Lower lobe of right lung (tissue), 2 donors: Measurements from ENCODE around the gene PHACTR2. TPM values are rescaled to one million over a fixed set of nuclear protein-coding genes. Genes with fewer than 3 reads are reported as not detected.

Experiments
- ATAC-seq, 2 donors: fragments of 200-7000 bp; cut with Tn5 transposase; one replicate each; pipeline ENCODE4 v1.9.1; 2020 to 2022; ENCODE audit warnings: mild to moderate bottlenecking in 2 of 2, moderate library complexity in 2 of 2
- DNase-seq: peaks from one replicate; pipeline ENCODE4 v3.0.0-alpha.2; 2020
- H3K27ac ChIP-seq: fragments of 200-600 bp; one replicate; pipeline ENCODE4 v1.8.0; 2022
- H3K27me3 ChIP-seq: fragments of 200-600 bp; one replicate; pipeline ENCODE4 v1.8.0; 2022; ENCODE audit warnings: low read depth
- H3K36me3 ChIP-seq: fragments of 200-600 bp; one replicate; pipeline ENCODE4 v1.8.0; 2022; ENCODE audit warnings: mild to moderate bottlenecking
- H3K4me1 ChIP-seq: fragments of 200-600 bp; one replicate; pipeline ENCODE4 v1.8.0; 2022
- H3K4me3 ChIP-seq: fragments of 200-600 bp; one replicate; pipeline ENCODE4 v1.8.0; 2022; ENCODE audit warnings: mild to moderate bottlenecking
- H3K9me3 ChIP-seq: fragments of 200-600 bp; one replicate; pipeline ENCODE4 v1.8.0; 2022
- intact Hi-C: fragments of 100-400 bp; cut with DNase I; formaldehyde crosslinking; loops from one replicate; pipeline ENCODE4 v1.11.0; 2022
- total RNA-seq: library from RNA; stranded (reverse); fragmentation: NEBNext Ultra II Directional; extraction: Animal tissue kit (Norgen Biotek cat#: 25700); gene quantifications from one replicate; pipeline ENCODE4 v1.2.1, GENCODE V29; 2021
- TF ChIP-seq, protein P1 (sequence below): fragments of 200-600 bp; IDR thresholded peaks from one replicate; pipeline ENCODE4 v1.8.0; 2022; ENCODE audit warnings: antibody characterized with exemption, mild to moderate bottlenecking
- donor health status: DM: no; HTN: yes; CAD: no; lungs with severe emphysema.

PHACTR2 gene
- total RNA-seq, 1 donor from 2014 or later = 115 TPM

DNA sequence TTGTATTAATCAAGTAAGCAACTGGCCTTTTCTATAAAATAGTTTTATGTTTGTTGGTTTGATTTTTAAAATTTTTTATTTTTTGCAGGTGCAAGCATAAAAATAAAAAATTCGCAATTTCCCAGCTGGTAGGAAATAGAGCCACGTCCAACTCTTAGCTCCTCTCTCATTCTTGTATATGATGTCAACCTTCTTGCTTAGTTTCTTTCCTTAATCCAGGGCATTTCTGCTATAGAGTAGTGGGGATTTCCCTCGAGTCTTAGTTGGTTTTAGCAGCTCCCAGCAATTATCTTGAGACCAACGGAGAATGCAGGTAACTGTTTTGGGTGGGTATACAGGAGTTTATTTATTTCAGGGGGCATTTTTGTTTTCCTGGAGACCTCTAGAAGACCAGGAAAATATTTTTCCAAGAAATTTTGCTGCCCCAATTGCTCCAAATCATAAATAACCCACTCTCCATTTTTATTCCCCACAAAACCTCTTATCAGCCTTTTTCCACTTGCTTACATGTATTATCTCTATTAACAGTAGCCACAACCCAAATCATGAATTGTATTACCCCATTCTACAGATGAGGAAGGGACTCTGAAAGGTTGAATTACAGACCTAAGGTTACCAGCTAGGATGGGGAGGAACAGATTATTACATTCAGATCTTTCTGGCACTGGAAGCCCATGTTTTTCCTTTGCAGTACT lies 18.4 kb downstream of the PHACTR2 start:
- no peak for DNase-seq
- Histone ChIP-seq H3K9me3 (no peaks in the 10 kb centered on the region), H3K36me3 (no peaks in the 10 kb centered on the region), H3K27me3 (no peaks in the 10 kb centered on the region), H3K4me1 (peaks cover 83% of the 10 kb centered on the region), H3K27ac (peak overlapping the region; percentile 44), H3K4me3 (no peak overlapping the region)
- no peak for ATAC-seq
- TF ChIP-seq, protein P1, sequence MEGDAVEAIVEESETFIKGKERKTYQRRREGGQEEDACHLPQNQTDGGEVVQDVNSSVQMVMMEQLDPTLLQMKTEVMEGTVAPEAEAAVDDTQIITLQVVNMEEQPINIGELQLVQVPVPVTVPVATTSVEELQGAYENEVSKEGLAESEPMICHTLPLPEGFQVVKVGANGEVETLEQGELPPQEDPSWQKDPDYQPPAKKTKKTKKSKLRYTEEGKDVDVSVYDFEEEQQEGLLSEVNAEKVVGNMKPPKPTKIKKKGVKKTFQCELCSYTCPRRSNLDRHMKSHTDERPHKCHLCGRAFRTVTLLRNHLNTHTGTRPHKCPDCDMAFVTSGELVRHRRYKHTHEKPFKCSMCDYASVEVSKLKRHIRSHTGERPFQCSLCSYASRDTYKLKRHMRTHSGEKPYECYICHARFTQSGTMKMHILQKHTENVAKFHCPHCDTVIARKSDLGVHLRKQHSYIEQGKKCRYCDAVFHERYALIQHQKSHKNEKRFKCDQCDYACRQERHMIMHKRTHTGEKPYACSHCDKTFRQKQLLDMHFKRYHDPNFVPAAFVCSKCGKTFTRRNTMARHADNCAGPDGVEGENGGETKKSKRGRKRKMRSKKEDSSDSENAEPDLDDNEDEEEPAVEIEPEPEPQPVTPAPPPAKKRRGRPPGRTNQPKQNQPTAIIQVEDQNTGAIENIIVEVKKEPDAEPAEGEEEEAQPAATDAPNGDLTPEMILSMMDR = no peak
- intact Hi-C loops = no loop called here

- Histone ChIP-seq H3K4me3 (no peak overlapping the region), H3K27me3 (no peaks in the 10 kb centered on the region), H3K36me3 (no peaks in the 10 kb centered on the region), H3K4me1 (peaks cover 83% of the 10 kb centered on the region), H3K27ac (peak overlapping the region; percentile 44), H3K9me3 (no peaks in the 10 kb centered on the region)
- DNase-seq (no peak), ATAC-seq (peak; percentile 42 to 77)
- TF ChIP-seq, protein P1 = no peak
- intact Hi-C loops = no loop called here
Measured at GRCh38 chr6:143696664-143697000, 18.9 kb downstream of the PHACTR2 start.

- TF ChIP-seq, protein P1 = no peak
- H3K4me1 ChIP-seq = peaks cover 79% of the 10 kb centered on the region
- no peak for ATAC-seq
Measured at GRCh38 chr6:143697076-143697800, 19.5 kb downstream of the PHACTR2 start.

GRCh38 chr6:143698329-143698728 lies 20.6 kb downstream of the PHACTR2 start:
- Histone ChIP-seq H3K36me3 (no peaks in the 10 kb centered on the region), H3K4me3 (no peak overlapping the region), H3K9me3 (no peaks in the 10 kb centered on the region), H3K4me1 (peaks cover 72% of the 10 kb centered on the region), H3K27ac (no peak overlapping the region), H3K27me3 (no peaks in the 10 kb centered on the region)
- DNase-seq (no peak), ATAC-seq (no peak)
- TF ChIP-seq, protein P1 = no peak
- intact Hi-C loops = no loop called here

More at GRCh38 chr6:143697076-143697800, 19.5 kb downstream of the PHACTR2 start:
- intact Hi-C loops = no loop called here
- Histone ChIP-seq H3K9me3 (no peaks in the 10 kb centered on the region), H3K27ac (peak overlapping the region; percentile 44), H3K4me3 (no peak overlapping the region), H3K36me3 (no peaks in the 10 kb centered on the region), H3K27me3 (no peaks in the 10 kb centered on the region)
- no peak for DNase-seq

DNA sequence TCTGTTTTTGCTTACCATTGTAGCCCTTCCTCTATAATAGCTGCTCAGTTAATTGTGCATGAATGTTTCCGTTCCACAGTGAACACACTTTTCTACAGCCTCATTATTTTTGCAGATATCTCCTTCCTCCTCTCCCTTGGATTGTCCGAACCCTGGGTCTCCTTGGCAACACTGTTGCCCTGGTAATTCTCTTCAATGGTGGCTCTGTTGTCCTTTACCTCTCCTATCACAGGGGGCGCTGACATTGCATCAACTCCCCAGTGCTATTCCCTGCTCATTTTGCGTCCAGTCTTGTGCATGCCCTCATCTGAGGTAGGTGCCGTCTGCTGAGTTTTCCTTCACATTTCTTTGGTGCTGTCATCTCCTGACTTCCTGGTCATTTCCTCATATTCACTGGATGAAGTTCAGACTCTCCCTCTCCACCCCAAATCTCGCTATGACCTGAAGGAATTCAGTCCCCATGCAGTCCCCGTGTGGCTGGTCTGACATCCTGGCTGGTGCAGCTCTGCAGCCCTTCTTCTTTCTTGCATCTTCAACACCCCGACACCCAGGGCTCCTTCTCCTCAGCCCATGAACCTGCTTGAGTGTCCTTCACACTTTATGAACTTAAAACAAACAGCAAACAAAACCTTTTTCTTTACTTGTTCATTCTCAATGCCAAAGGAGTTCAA lies 21.1 kb downstream of the PHACTR2 start:
- H3K27ac ChIP-seq = no peak overlapping the region
- intact Hi-C loops = no loop called here
- TF ChIP-seq, protein P1 = no peak

More for the DNA sequence above, 21.1 kb downstream of the PHACTR2 start:
- Histone ChIP-seq H3K36me3 (no peaks in the 10 kb centered on the region), H3K9me3 (no peaks in the 10 kb centered on the region), H3K4me3 (no peak overlapping the region), H3K27me3 (no peaks in the 10 kb centered on the region), H3K4me1 (peaks cover 72% of the 10 kb centered on the region)
- DNase-seq (no peak), ATAC-seq (no peak)
